Measurements from ENCODE around the gene SMAD4. TPM values are rescaled to one million over a fixed set of nuclear protein-coding genes. Genes with fewer than 3 reads are reported as not detected.
A peak's percentile ranks its signal among the peaks of the same experiment; 100 is the strongest.

The SMAD4 gene
- total RNA-seq, 1 donor from 2014 or later: 152 TPM

DNA sequence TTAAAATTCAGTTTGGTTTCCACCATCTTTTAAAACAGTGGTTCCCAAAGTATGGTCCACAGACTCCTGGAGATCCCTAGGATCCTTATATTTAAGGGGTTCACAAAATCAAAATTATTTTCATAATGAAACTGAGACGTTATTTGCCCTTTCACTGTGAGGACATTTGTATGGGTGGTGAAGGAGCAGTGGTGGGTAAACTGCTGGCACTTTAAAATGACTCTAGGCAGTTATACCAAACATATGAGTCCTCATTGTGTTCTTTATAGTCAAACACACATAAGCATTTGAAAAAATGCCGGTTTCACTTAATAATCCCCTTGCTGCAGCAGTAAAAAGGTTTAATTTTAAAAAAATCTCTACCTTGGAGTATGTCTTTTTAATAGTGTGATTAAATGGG lies 7.2 kb downstream of the SMAD4 start:
- no peaks in the 10 kb centered on the region for H3K9me3 Mint-ChIP-seq
- TF ChIP-seq, protein P1, sequence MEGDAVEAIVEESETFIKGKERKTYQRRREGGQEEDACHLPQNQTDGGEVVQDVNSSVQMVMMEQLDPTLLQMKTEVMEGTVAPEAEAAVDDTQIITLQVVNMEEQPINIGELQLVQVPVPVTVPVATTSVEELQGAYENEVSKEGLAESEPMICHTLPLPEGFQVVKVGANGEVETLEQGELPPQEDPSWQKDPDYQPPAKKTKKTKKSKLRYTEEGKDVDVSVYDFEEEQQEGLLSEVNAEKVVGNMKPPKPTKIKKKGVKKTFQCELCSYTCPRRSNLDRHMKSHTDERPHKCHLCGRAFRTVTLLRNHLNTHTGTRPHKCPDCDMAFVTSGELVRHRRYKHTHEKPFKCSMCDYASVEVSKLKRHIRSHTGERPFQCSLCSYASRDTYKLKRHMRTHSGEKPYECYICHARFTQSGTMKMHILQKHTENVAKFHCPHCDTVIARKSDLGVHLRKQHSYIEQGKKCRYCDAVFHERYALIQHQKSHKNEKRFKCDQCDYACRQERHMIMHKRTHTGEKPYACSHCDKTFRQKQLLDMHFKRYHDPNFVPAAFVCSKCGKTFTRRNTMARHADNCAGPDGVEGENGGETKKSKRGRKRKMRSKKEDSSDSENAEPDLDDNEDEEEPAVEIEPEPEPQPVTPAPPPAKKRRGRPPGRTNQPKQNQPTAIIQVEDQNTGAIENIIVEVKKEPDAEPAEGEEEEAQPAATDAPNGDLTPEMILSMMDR (IDR thresholded peaks at IDR 0.05; ENCODE audit: unreplicated experiment): no peak
- peaks cover 56% of the 10 kb centered on the region for H3K4me1 Mint-ChIP-seq
- DNase-seq (ENCODE audit: low spot score in 2 of 2, unreplicated experiment in 2 of 2): no peak
- H3K27ac Mint-ChIP-seq: peak overlapping the region; percentile 32
- no peak overlapping the region for H3K4me3 Mint-ChIP-seq
- peaks cover 10% of the 10 kb centered on the region for H3K36me3 Mint-ChIP-seq
- H3K27me3 Mint-ChIP-seq (ENCODE audit: low read depth): no peaks in the 10 kb centered on the region

DNA sequence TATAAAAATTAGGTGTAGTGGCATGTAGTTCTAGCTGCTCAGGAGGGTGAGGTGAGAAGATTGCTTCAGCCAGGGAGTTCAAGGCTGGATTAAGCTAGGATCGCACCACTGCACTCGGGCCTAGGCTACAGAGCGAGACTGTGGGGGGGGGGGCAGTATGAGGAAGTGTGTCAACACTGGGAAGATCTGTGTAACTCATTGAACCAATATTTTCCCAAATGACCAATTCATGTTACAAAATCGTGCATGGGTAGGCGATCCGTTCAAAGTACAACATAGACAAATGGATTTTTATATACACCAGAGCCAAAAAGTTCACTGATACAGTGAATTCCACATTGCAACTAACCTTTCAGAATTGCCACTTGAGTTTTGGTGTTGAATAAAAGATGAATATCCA lies 8.1 kb downstream of the SMAD4 start:
- peak overlapping the region; percentile 18 for H3K27ac Mint-ChIP-seq
- peaks cover 51% of the 10 kb centered on the region for H3K4me1 Mint-ChIP-seq
- H3K36me3 Mint-ChIP-seq: peaks cover 10% of the 10 kb centered on the region
- TF ChIP-seq, protein P1 (IDR thresholded peaks at IDR 0.05; ENCODE audit: unreplicated experiment): no peak
- H3K9me3 Mint-ChIP-seq: no peaks in the 10 kb centered on the region
- H3K27me3 Mint-ChIP-seq (ENCODE audit: low read depth): no peaks in the 10 kb centered on the region
- DNase-seq (ENCODE audit: low spot score in 2 of 2, unreplicated experiment in 2 of 2): no peak
- H3K4me3 Mint-ChIP-seq: no peak overlapping the region

DNA sequence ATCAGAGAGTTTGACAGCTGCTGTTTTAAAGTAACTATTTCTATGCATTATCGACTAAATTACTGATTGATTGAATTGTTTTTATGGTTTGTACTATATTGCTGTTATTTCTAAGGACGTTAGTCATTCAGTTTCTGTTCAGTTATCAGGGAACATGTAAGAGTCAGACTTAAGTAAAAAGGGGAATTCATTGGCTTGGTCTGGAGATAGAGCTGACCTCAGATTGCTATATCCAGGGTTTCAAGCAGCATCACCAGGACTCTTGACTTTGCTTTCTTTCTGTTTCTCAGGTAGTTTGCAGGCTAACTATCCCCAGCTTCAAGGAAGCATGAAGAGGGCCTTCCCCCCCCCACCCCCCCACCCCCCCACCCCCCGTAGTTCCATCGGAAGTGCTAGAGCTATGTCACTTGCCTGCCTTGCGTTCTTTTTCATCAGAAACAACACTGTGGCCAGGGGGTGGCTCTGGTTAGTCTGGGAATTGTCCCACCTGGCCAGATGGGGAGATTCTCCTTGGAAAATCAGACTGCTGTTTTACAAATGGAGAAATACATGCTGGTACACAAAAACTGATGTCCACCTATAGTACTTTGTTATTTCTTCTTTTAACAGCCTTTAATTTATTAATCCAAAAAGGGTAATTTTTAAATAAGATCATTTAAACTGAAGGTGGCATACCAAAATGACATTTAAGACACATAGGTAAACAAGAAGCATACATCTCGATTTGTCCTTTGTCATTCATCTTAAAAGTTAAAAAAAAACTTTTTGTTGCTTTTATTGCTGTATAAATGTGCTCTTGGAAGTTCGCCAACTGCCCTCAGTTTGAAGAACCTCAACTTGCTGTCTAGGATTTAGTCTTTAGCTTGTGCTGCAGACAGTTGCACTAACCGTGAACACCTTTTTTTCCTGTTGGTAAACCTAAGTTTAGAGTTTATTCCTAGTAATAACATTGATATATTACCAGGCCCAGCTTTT lies 9.4 kb downstream of the SMAD4 start:
- no peaks in the 10 kb centered on the region for H3K27me3 Mint-ChIP-seq (ENCODE audit: low read depth)
- no peaks in the 10 kb centered on the region for H3K9me3 Mint-ChIP-seq
- peaks cover 6% of the 10 kb centered on the region for H3K36me3 Mint-ChIP-seq
- H3K4me3 Mint-ChIP-seq: no peak overlapping the region
- peak overlapping the region; percentile 68 for H3K27ac Mint-ChIP-seq
- no peak for DNase-seq (ENCODE audit: low spot score in 2 of 2, unreplicated experiment in 2 of 2)
- peaks cover 47% of the 10 kb centered on the region for H3K4me1 Mint-ChIP-seq
- TF ChIP-seq, protein P1 (IDR thresholded peaks at IDR 0.05; ENCODE audit: unreplicated experiment): no peak

- TF ChIP-seq, protein P1 (IDR thresholded peaks at IDR 0.05; ENCODE audit: unreplicated experiment): no peak
- Mint-ChIP-seq H3K27ac (no peak overlapping the region), H3K4me3 (no peak overlapping the region), H3K36me3 (no peaks in the 10 kb centered on the region), H3K27me3 (ENCODE audit: low read depth) (no peaks in the 10 kb centered on the region), H3K9me3 (no peaks in the 10 kb centered on the region), H3K4me1 (peaks cover 49% of the 10 kb centered on the region)
- no peak for DNase-seq (ENCODE audit: low spot score in 2 of 2, unreplicated experiment in 2 of 2)
Measured at GRCh38 chr18:51041677-51042352, 11.8 kb downstream of the SMAD4 start.

- peak overlapping the region; percentile 15 for H3K4me3 Mint-ChIP-seq
- TF ChIP-seq, protein P1 (IDR thresholded peaks at IDR 0.05; ENCODE audit: unreplicated experiment): no peak
- no peaks in the 10 kb centered on the region for H3K9me3 Mint-ChIP-seq
- H3K4me1 Mint-ChIP-seq: peaks cover 26% of the 10 kb centered on the region
- no peak for DNase-seq (ENCODE audit: low spot score in 2 of 2, unreplicated experiment in 2 of 2)
- H3K27ac Mint-ChIP-seq: peak overlapping the region; percentile 95
- no peaks in the 10 kb centered on the region for H3K27me3 Mint-ChIP-seq (ENCODE audit: low read depth)
- H3K36me3 Mint-ChIP-seq: peaks cover 12% of the 10 kb centered on the region
Measured at GRCh38 chr18:51044928-51045585, 15.0 kb downstream of the SMAD4 start.
